HG02759 (cell line): ENCODE results near the gene HES2.
"Not testable (repeated sequence)": the region's sequence is repeated elsewhere in the genome, so short reads cannot be mapped to it uniquely, and the experiment has no call there.

Experiments
- ATAC-seq: cut with Tn5 transposase; IDR thresholded peaks from one replicate; pipeline ENCODE4 v1.9.1; 2021; ENCODE audit warnings: mild to moderate bottlenecking, moderate library complexity; ENCODE audit not compliant: unreplicated experiment

HES2 gene

DNA sequence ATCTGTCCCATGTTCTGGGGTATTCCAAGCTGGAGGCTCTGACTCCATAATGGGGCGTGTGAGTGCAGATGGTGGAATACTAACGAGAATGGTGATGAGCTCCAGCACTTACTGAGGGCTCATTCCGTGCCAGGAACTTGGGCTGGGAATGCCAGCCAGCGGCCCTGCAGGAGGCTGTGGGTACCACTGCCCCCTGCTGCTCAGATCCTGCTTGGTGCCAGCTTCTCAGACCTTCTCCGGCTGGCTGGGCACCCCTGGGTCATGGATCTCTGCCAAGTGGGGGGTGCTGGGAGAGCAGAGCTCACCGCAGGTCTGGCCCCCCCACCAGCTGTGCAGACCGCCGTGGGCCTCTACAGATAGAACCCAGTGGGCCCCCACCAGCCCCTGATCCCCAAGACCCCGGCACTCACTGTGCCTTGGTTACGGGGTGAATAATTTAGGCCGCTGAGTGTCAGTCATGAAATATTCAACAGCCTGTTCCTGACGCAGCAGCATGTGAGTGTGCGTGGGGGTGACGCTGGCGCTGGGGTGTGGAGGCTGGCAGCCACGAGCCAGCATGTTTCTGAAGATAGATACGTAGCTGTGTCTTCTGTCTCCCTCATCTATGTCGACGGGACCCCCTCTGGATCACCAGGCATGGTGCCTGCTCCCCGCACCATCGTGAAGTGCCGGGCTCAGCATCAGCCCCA, 17.4 kb upstream of the HES2 start:
- not testable (repeated sequence) for ATAC-seq

DNA sequence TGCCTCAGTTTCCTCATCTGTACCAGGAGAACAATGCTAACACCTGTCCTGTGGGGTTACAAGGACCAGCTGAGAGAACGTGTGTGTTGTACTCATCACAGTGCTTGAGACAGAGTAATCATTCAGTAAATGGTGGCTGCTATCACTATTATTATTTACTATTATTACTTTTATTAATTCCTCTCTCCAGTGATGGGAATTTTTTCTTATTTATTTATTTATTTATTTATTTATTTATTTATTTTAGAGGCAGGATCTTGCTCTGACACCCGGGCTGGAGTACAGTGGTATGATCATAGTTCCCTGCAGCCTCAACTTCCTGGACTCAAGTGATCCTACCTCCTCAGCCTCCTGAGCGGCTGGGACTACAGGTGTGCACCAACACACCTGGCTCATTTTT, 16.6 kb upstream of the HES2 start:
- not testable (repeated sequence) for ATAC-seq

DNA sequence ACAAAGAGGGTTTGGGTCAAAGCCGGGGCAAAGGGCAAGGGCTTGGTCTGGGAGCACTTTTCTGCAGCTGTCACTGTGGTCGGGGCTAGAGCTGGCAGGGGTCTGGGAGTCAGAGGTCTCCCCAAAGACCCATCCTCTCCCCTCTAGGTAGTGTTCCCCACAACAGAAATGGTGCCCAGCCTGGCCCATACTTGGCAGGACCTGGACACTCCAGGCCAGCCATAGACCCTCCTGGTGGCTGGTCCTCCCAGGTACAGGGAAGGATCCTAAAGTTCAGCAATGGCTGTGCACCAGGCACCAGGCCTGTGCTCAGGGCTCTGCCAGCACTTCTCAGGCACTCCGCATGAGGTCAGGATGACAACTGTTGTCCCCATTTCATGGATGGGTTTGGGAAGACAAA, 15.8 kb upstream of the HES2 start:
- no peak for ATAC-seq

DNA sequence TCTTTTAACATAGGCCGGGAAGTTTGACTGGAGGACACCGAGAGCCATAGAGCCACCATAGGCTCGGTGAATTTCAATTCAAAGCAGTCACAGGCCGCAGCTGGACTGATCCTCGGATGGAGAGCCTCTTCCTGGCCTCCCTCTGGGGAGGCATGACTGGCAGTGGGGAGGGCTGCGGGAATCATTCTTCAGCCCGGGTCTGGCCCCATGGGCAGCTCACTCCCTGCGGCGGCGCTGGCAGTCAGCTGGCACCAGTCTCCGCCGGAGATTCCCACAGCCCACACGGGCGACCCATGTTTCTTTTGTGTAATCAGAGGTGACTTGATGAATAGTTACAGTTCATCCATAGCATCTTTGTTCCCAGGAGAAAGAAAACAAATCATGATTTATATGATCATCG, 15.4 kb upstream of the HES2 start:
- ATAC-seq = no peak

DNA sequence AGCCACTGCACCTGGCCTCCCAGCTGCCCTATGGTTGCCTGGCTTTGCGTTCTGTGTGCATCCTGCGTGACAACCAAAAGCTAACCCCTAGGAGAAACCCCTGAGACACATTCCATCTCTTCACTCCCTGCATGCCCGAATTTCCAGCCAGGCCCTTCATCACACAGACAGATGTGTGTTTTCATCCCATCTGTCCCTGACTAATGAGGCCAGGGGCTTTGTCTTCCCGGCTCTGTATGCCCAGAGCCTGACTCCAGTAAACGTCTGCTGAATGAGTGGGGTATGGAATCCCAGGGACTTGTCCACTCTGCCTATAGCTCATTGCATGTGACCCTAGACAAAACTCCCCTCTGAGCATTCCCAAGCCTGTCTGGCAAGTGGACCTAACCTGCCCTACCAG, 14.5 kb upstream of the HES2 start:
- ATAC-seq = no peak

DNA sequence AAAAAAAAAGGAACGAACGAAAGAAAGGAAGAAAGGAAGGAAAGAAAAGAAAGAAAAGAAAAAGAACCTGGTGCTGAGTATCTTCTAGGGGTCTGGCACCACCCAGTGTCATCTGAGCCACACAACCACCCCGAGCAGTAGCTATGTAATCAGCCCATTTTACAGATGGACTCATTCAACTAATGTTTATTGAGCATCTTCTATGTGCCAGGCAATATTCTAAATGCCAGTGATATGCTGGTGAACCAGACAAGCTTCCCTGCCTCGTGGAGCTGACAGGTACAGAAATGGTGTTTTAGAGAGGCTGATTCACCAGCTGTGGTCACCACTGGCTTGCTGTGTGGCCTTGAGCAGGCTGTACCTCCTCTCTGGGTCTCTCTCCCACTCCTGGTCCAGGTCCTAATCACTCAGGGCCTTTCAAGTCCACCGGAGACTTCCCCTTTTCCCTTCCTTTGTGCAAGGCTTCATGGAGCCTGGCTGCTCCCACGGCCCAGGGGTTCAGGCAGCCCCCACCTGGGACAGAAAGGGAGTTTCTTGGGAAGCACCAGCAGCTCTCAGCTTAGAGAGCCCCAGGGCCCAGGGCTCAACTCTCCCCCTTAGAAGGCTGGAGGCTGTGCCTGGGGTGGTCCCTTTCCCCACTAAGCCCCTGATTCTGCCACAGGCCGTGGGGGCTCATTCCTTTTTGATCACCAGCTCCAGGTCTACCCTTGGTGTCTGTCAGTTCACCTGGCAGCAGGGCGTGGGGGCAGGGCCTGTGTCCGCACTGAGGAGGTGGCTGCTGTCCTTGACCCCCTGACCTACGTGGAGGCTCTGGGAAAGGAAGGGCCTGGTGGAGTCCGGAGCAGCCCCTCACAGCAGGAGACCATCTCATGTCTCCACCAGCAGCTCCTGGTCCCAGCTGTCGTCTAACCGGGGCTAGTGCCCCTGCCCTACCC, 12.2 kb upstream of the HES2 start:
- not testable (repeated sequence) for ATAC-seq

DNA sequence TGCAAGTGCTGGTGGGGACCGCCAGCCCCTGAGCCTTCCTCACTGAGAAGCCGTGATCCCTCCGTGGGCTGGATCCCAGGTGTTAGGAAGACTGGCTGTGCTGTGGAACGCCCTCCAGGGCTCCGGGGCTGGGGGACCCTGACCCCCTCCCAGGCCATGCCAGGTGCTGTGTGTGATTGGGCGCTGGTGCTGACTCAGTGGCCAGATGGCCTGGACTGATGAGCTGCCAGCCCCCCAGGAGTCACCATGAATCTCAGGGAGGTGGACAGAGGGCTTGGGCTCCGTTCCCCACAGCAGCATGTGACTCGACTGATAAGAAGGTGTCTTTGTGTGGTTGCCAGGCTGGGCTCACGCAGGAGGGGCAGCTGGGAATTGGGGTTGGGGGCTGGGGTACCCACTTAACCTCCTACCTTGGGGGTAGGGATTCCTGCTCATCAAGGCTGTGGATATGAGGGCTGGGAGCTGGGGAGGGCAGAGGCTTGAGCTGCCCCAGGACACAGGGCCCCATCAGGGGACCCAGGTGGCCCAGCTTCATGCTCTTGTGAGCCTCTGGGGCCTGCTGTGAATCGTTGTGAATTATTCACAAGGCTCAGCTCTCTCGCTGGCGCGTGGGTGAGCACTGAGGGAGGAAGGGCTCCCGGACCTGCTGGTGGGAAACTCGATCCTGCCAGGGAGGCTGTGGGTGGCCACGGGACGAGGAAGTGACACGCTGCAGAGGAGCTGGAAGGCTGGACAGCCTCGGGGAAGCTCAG, 10.1 kb upstream of the HES2 start:
- not testable (repeated sequence) for ATAC-seq

DNA sequence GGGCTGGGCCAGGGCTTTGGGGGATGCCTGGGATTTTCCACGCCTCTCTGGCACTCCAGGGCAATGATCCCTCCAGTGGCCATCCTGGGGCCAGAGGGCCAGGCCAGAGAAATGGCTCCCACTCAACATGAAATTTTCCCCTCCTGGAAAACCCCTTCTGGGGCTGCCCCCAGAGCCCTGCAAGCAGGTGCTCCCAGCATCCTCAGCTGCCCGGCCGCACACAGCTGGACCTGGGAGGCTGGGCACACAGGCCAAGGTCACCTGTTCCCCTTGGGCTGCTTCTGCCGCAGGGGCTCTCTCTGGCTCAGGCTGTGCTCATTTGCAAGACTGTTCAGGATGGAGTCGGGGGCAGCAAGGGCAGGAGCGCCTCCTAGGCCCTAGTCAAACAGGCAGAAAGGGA, 8.7 kb upstream of the HES2 start:
- not testable (repeated sequence) for ATAC-seq

DNA sequence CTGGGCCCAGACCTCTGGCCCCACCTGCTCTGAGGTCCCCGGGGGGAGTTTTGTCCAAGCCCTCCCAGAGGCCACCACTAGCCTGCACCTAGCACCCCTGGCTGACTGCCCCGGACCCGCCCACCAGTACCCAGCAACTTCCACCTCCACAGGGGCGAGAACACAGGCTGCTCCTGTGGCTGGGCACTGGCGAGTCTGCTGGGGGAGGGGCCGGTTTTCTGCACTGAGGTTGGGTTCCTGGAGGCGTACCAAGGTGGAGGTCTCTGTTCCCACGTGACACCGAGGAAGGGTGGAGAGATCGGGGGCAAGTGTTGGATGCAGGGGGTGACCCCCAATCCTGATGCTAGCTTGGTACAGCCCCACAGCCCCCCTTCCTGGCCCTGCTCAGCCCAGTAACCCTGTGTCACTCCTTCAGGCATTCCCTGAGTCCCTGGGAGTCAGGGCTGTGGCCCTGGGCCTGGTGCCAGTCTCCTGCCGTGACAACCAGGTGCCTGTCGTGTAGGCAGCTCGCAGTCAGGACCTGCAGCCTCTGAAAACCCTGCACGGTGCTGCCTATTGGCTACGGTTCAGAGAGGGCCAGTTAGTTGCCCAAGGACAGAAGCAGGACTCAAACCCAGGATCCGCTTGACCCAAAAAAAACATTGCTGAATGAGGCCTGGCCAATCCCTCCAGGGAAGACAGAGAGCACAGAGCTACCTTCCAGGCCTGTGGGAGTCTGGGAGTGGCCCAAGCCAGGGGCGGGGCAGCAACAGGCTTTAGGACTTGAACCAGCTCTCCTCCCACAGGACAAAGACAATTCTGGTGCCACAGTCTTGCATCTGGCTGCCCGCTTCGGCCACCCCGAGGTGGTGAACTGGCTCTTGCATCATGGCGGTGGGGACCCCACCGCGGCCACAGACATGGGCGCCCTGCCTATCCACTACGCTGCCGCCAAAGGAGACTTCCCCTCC, 8.0 kb upstream of the HES2 start:
- no peak for ATAC-seq

DNA sequence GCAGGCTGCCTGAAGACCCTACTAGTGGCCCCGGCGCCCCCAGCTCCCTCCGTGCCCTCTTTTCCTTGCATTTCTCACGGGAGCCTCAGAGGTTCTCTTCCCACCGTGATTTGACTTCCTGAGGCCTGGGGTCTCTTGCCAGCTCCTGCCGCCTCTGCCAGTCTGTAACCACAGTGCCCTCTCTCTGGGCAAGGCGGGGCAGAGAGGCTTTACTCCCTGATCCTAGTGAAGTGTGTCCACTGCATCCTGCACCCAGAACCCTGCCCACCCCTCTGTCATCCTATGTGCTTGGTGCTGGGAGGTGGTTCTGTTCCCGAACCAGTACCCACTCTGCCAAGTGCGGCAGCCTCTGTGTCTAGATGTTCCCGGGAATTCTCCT, 7.2 kb upstream of the HES2 start:
- no peak for ATAC-seq

DNA sequence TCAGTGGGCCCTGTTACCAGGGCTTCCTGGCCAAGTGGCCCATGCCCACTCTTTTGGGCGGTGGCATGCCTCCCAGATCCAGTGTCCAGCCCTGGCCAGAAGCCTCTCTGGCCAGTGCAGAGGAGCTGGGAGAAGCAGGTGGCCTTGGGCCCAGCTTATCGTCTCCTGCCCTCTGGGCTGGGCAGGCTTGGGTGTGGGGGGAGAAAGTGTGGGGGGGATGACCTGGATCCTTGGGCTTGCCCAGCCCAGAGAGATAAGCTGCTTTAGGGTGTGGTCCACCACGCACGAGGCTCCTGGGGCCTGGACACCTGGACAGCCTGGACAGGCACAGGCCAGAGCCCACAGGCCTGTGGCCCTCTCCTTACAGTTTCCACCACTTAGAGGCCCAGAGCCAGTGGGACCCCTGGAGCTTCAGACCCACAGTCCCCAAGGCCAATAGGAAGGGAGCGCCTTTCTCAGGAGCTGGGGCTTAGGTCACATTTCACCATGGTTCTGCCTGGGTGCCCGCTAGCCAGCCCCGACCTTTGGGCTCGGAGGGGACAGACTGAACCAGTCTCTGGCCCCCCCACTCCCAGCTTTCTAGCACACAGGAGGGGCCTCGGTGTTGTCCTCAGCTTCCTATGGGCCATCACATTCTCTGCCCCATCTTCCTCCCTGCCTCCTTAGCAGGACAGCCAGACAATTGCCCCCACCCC, 6.7 kb upstream of the HES2 start:
- no peak for ATAC-seq

DNA sequence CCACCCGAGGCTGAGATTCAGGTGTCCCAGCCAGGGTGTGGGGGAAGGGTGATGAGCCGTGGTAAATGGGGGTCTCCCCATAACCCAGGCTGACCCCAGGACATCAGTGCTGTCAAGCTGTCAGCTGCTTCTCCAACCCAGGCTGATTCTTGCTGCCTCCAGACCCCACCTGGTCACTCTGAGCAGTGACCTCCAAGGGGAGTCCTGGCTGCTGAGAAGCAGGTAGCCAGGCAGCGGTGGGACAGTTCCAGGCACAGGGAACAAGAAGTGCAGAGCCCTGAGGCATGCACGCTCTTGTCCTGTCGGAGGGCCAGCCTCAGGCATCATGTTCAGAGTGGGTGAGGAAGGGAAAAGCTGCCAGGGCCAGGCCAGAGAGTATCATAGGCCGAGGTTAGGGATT, 5.9 kb upstream of the HES2 start:
- ATAC-seq = no peak

DNA sequence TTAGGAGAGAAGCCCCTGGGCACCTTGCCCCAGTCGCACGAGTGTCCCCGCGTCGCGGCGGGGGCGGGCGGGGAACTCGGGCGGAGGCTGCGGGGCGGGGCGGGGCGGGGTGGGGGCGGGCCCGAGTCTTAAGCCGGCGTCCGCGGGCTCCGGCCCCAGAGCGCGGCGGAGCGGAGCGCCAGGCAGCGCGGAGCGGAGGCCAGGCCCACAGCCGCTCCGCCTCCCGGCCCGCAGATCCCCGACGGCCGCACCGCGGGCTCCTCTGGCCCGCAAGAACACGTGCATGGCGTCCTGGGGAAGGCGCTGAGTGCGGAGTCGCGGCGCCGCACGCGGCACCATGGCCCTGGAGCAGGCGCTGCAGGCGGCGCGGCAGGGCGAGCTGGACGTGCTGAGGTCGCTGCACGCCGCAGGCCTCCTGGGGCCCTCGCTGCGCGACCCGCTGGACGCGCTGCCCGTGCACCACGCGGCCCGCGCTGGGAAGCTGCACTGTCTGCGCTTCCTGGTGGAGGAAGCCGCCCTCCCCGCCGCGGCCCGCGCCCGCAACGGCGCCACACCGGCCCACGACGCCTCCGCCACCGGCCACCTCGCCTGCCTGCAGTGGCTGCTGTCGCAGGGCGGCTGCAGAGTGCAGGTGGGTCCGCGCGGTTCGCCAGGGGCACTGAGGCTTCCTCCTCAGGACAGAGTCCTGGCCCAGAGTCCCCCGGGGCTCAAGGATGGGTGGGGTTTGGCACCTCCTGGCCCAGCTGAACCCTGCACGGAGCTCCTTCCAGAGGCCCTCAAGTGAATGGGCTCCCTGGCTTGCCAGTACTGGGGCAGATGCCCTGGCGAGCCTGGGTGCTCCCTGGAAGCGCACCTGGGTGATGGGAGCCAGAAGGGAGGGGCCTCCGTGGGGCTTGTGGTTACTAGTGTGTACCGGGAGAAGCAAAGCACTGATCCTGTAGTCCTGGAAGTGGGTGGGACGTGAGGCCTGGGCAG, 5.2 kb upstream of the HES2 start, which contains the start of gene ESPN:
Gene ESPN (plus strand): TSS at position 158 of the 975 bp plus-strand sequence. CDS start 180 bp downstream, at position 338.
- ATAC-seq = no peak

DNA sequence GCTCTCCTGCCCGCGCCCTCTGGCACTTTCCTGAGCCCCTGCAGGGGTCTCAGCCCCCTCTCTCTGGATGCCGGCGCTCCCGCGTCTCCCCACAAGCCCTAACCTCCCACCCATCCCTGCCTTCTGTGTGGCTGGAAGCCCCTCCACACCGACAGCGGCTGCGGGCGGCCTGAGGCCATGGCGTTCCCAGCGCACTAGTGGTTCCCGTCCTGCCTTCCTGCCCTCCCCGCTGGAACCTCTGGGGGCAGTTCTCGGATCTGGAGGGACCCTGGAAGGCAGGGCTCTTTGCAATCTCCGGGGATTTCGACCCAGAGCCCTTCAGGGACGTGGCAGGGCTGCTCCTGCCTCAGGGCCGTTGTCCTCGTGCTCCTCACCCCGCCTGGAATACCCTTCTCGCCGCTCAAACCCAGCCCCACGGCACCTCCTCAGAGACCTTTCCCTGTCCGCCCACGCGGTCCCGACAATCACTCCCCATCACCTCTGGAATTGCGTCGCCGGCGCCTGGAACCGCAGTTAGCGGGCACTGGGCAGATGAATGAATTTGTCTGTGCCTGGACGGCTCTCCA, 4.4 kb upstream of the HES2 start:
- no peak for ATAC-seq

DNA sequence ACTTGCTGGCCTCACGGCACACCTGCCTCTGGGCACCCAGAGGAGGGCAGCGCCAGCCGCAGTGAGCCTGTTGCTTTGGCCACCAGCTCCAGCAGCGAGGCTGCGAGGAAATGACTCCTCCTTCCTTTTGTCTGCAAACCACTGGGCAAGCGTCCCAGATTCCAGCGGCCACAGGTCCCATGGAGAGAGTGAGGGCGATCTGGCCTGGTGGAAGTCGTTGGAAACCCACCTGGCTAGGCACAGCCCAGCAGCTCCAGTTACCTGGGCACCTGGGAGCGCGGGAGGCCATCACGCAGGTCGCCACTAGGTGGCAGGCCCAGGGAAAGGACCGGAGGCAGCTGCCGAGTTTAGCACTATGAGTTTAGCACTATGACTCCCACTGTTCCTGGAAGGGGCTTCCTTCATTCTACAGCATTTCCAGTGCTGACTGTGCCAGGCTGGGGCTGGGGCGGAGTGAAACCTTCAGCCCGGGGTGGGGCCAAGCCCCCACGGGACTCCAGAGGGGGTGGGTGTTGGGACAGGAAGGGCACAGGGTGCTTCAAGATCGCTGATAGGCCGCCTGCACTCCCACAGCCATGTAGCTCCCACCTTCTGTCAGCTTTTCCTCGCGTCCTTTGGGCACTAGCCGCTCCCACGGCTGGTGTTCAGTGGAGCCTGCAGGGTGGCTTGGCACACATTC, 3.7 kb upstream of the HES2 start:
- no peak for ATAC-seq

DNA sequence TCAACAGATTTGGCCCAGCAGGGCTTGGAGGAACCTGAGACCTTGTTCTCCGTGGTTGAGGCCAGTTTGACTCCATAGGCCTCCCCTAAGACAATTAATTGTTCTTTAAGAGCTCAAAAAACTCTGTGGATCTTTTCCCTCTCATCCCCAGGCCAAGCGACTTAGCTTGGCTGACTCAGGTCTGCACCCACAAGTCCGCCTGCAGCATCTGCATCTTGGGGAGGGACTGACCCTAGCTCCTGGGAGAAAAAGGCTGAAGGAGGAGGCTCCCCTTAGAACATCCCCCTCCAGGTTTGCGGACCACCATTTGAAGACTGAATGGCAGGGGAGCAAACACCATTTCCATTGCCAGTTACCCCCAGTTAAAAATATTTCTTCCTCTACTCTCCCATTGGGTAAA, 1.5 kb upstream of the HES2 start:
- ATAC-seq = no peak

DNA sequence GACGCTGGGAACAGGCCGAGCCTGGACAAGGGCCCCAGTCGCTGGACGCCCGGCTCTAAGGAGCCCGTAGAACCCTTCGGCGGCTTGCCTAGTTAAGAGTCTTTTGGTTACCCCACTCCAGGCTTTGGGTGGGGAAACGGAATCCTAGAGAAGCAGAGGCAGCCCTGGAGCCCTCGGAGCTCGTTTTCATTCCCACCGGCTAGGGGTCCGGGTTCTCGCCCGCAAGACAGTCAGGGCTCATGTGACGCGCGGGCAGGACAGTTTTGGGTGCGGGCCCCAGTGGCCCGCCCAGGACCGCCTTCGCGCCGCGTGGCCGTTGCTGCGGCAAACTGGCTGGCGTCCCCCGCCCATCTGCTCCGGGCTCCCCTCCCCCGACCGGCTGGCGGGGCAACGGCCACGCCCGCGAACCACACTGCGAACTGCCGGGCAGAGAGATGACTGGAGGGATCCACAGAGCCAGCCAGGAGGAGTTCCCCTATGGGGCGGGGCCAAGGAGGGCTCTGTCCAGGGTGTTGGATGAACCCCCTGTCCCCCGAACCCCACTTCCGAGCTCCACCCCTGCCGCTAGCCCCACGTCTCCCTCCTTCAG, 829 bp upstream of the HES2 start:
- no peak for ATAC-seq
